Posterior cingulate gyrus (tissue), 11 donors: ENCODE data around the gene COA5.
A peak's percentile ranks its signal among the peaks of the same experiment; 100 is the strongest.

Experiments
- DNase-seq, 10 donors: peaks; one replicate each; pipeline versions ENCODE4 v3.0.0 to v3.0.0-alpha.2; 2020 to 2021; ENCODE audit warnings: mixed read lengths in 3 of 10
- intact Hi-C: fragments of 100-400 bp; cut with DNase I; formaldehyde crosslinking; loops from one replicate; pipeline ENCODE4 v1.15.1; 2023

Gene COA5

GRCh38 chr2:98576666-98577312, 31.5 kb downstream of the COA5 start:
- intact Hi-C loops: no loop called here
- peak in 1 of 10 donors; percentile 74 for DNase-seq

- no peak for DNase-seq
These were observed 34.9 kb downstream of the COA5 start for GRCh38 chr2:98573426-98573825.

GRCh38 chr2:98572676-98573075, 35.6 kb downstream of the COA5 start:
- DNase-seq: peak in 8 of 10 donors; percentile 34 to 92 (median 55)
- intact Hi-C loops: no loop called here

More at GRCh38 chr2:98573426-98573825, 34.9 kb downstream of the COA5 start:
- intact Hi-C loops: no loop called here

- intact Hi-C loops: no loop called here
- no peak for DNase-seq
These were observed 36.1 kb downstream of the COA5 start for GRCh38 chr2:98572211-98572610.

- no peak for DNase-seq
- intact Hi-C loops: no loop called here
These were observed 36.5 kb downstream of the COA5 start for GRCh38 chr2:98571796-98572195.

- DNase-seq: peak in 1 of 10 donors; percentile 80
- intact Hi-C loops: no loop called here
These were observed 37.1 kb downstream of the COA5 start for GRCh38 chr2:98571121-98571701.

- intact Hi-C loops: no loop called here
- no peak for DNase-seq
These were observed 38.0 kb downstream of the COA5 start for GRCh38 chr2:98570356-98570755.

- DNase-seq: peak in 1 of 10 donors; percentile 78
- intact Hi-C loops: no loop called here
These were observed 38.4 kb downstream of the COA5 start for GRCh38 chr2:98569915-98570314.

- peak in 7 of 10 donors; percentile 37 to 91 (median 46) for DNase-seq
These were observed 39.0 kb downstream of the COA5 start for GRCh38 chr2:98569197-98569793.

GRCh38 chr2:98568161-98568956, 40.0 kb downstream of the COA5 start:
- intact Hi-C loops: no loop called here

More at GRCh38 chr2:98569197-98569793, 39.0 kb downstream of the COA5 start:
- intact Hi-C loops: no loop called here

GRCh38 chr2:98565941-98566340, 42.4 kb downstream of the COA5 start:
- peak in 1 of 10 donors; percentile 73 for DNase-seq
- intact Hi-C loops: no loop called here

More at GRCh38 chr2:98568161-98568956, 40.0 kb downstream of the COA5 start:
- DNase-seq: no peak

GRCh38 chr2:98565286-98565860, 42.9 kb downstream of the COA5 start:
- intact Hi-C loops: no loop called here
- no peak for DNase-seq

GRCh38 chr2:98564541-98565132, 43.7 kb downstream of the COA5 start:
- peak in 1 of 10 donors; percentile 86 for DNase-seq
- intact Hi-C loops: no loop called here

- intact Hi-C loops: no loop called here
- no peak for DNase-seq
These were observed 44.9 kb downstream of the COA5 start for GRCh38 chr2:98563394-98563793.

- DNase-seq: no peak
- intact Hi-C loops: no loop called here
These were observed 46.2 kb downstream of the COA5 start for GRCh38 chr2:98561902-98562695.

- intact Hi-C loops: no loop called here
- no peak for DNase-seq
These were observed 47.3 kb downstream of the COA5 start for GRCh38 chr2:98561018-98561417.

- DNase-seq: peak in 6 of 10 donors; percentile 37 to 94 (median 59)
- intact Hi-C loops: no loop called here
These were observed 48.0 kb downstream of the COA5 start for GRCh38 chr2:98560256-98560771.

GRCh38 chr2:98559581-98559980, 48.7 kb downstream of the COA5 start:
- DNase-seq: no peak
- intact Hi-C loops: no loop called here

GRCh38 chr2:98558852-98559530, 49.3 kb downstream of the COA5 start:
- intact Hi-C loops: no loop called here
- peak in 1 of 10 donors; percentile 77 for DNase-seq
